Fibroblast of skin of scalp (primary cell): ENCODE measurements around the gene WT1. TPM values are rescaled to one million over a fixed set of nuclear protein-coding genes. Genes with fewer than 3 reads are reported as not detected.
"Not testable (repeated sequence)": the region's sequence is repeated elsewhere in the genome, so short reads cannot be mapped to it uniquely, and the experiment has no call there.

Experiments
- DNase-seq: peaks from one replicate; pipeline ENCODE4 v3.0.0-alpha.2; 2013
- polyA plus RNA-seq, 2 experiments: library from polyadenylated mRNA; unstranded; fragments of 120-200 nt; gene quantifications; one replicate each; pipeline ENCODE4 v1.2.1, GENCODE V29; 2013; ENCODE audit not compliant: insufficient read length in 2 of 2

The WT1 gene
- polyA plus RNA-seq (2013, experiment 1 of 2; ENCODE audit: insufficient read length) = not detected
- 0.78 TPM for polyA plus RNA-seq (2013, experiment 2 of 2; ENCODE audit: insufficient read length)

GRCh38 chr11:32435511-32435941 lies at the start of gene WT1:
WT1 (minus strand) TSS chr11:32435539.
- DNase-seq = no peak

- DNase-seq = no peak
Observed at GRCh38 chr11:32479291-32479690, 44.0 kb upstream of the WT1 start.

- no peak for DNase-seq
Observed at GRCh38 chr11:32478277-32478731, 43.0 kb upstream of the WT1 start.

- no peak for DNase-seq
Observed at GRCh38 chr11:32473282-32473909, 38.1 kb upstream of the WT1 start.

GRCh38 chr11:32472226-32472625 lies 36.9 kb upstream of the WT1 start:
- no peak for DNase-seq

- DNase-seq = not testable (repeated sequence)
Observed at GRCh38 chr11:32471544-32471943, 36.2 kb upstream of the WT1 start.

- no peak for DNase-seq
Observed at GRCh38 chr11:32469791-32470190, 34.5 kb upstream of the WT1 start.

- DNase-seq = no peak
Observed at GRCh38 chr11:32466279-32466915, 31.1 kb upstream of the WT1 start.

GRCh38 chr11:32464078-32464477 lies 28.7 kb upstream of the WT1 start:
- no peak for DNase-seq

GRCh38 chr11:32462011-32462690 lies 26.8 kb upstream of the WT1 start:
- DNase-seq = no peak

GRCh38 chr11:32456864-32457263 lies 21.5 kb upstream of the WT1 start:
- no peak for DNase-seq

- DNase-seq = no peak
Observed at GRCh38 chr11:32454993-32455392, 19.7 kb upstream of the WT1 start.

GRCh38 chr11:32451808-32452207 lies 16.5 kb upstream of the WT1 start:
- DNase-seq = no peak

- no peak for DNase-seq
Observed at GRCh38 chr11:32450372-32450771, 15.0 kb upstream of the WT1 start.

- no peak for DNase-seq
Observed at GRCh38 chr11:32448232-32448631, 12.9 kb upstream of the WT1 start.

GRCh38 chr11:32447252-32447651 lies 11.9 kb upstream of the WT1 start:
- DNase-seq = no peak

- DNase-seq = no peak
Observed at GRCh38 chr11:32446227-32446626, 10.9 kb upstream of the WT1 start.

- DNase-seq = no peak
Observed at GRCh38 chr11:32444186-32444585, 8.8 kb upstream of the WT1 start.

- DNase-seq = no peak
Observed at GRCh38 chr11:32440916-32441315, 5.6 kb upstream of the WT1 start.

GRCh38 chr11:32440312-32440908 lies 5.1 kb upstream of the WT1 start:
- no peak for DNase-seq

- no peak for DNase-seq
Observed at GRCh38 chr11:32439501-32440210, 4.3 kb upstream of the WT1 start.

GRCh38 chr11:32438866-32439489 lies 3.6 kb upstream of the WT1 start:
- DNase-seq = no peak
